Stimulated activated CD4-positive, alpha-beta T cell treated with anti-CD3 and anti-CD28 coated beads, Interleukin-12 subunit alpha, Interleukin-12 subunit beta, amount 100 ng/mL, for 48 hours (primary cell): ENCODE measurements around the gene THBS2.
"Not testable (repeated sequence)": the region's sequence is repeated elsewhere in the genome, so short reads cannot be mapped to it uniquely, and the experiment has no call there.

Experiments used
- DNase-seq, 3 donors: peaks; one replicate each; pipeline ENCODE4 v3.0.0-alpha.2; 2020; ENCODE audit warnings: low read depth in 2 of 3, low spot score in 1 of 3

THBS2 gene

DNA sequence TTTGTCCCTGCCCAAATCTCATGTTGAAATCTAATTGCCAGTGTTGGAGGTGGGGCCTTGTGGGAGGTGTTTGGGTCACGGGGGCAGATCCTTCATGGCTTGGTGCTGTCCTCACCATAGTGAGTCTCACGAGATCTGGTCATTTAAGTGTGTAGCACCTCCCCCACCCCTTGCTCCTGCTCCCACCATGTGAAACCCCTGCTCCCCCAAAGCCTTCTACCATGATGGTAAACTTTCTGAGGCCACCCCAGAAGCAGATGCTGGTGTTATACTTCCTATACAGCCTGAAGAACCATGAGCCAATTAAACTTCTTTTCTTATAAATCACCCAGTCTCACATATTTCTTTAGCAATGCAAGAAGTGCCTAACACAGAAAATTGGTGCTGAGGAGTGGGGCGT lies 19.9 kb upstream of the THBS2 start:
- no peak for DNase-seq

DNA sequence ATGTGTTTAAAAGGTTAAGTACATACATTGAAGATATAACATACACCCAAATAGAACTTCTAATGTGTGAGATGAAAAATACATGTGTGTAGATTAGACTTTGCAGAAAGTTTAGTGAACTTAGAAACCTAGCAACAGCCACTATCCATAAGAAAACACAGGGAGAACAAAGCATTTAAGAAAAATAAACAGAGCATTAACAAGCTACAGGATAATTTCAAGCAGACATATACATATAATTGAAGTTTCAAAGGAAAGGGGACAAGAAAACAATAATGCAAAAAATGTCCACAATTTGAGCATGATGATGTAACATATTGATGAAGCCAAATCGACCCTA lies 18.2 kb upstream of the THBS2 start:
- no peak for DNase-seq

DNA sequence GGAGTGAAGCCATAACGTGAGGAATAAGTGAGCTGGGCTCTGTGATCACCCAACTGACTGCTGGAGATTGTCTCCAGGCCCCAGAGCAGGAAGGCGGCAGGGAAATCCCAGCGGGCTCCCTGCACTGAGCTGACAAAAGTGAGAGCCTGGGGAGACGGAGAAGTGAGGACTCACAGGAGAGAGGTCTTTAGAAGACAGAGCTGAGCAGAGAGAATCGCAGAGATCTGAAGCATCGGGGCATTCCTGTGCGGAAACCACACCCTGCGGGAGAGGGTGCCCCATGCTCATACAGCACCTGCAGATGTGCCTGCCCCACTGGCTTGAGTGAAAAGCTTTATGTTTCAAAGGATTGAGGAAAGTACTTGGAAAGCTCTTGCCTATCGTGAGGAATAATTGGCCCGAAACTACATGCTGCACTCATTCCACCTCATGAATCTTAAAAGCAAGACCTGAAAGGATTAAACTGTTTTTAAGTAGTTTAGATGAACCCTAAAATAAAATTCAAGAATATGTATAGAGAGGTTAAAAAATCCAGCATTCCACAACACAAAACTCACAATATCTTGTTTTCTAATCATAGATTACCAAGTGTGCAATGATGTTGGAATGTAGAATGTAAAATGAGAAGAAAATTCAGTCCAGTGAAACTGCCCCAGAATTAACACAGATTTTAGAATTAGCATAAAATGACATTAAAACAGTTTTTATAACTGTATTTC lies 17.7 kb upstream of the THBS2 start:
- no peak for DNase-seq

DNA sequence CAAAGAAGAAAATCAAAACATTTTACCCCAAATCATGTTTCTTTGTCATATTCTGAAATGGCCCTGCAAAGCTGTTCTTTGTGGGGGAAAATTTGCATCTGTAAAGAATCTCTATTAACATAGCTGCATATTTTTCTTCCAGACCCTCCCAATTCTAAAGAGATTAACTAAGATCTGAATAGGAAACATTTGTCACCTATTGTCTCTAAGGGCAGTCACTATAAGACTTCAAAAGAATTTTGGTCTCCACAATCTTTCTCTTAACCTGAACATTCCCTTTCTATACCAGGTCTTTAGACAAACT lies 16.4 kb upstream of the THBS2 start:
- not testable (repeated sequence) for DNase-seq

DNA sequence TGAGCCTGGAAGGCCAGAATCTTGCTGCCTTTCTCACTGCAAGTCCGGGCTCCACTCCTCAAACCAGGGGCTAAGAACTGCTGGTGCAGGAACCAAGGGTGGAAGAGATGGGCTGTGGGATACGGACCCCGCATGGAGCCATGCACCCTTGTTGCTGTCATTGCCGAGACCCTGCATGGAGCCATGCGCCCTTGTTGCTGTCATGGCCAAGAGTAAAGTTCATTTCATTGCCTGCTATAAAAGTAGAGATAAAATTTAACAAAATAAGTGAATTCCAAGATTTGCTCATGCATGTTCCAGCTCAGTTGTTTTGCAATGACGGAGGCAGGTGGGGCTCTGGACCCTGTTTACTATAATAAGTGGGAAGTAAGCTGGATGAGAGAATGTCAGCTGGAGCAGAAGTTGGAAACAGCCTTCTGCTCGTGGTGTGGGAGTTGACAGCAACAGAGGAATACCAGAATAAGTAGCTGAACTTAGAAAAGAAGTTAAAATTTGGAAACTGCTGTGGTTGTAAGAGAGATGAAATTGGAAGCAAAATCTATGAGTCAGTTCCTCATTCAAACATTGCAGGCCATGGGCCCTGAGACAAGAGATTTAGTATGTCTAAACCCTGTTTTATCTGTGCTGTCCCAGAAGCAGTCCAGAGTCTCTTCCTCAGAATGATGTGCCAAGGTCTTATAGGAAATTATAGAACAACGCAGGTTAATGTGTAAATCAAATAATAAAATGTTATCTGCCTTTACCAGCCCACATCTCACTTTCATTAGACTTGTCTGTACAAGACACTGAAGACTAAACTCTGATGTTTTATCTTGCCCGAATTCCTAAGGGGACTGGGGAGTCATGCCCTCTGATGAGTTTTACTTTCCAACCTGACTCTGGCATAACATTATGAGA lies 15.8 kb upstream of the THBS2 start:
- DNase-seq: no peak

DNA sequence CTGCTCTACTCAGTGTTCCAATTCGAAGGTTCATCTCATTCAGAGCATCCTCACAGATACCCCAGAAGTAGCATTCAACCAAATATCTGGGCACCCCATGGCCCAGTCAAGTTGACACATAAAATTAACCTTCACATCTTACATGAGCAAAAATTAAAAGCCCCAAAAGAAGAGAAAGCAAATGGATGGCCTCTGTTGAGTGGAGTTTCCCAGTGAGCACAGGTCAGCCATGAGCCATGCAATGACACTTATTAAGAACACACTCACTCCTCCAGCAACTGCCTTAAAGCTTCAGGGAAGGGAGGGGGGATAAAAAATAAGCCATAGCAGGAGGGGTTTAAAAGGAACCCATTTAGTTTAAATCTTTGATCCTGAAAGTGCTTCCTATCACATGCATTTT lies 14.6 kb upstream of the THBS2 start:
- DNase-seq: no peak

DNA sequence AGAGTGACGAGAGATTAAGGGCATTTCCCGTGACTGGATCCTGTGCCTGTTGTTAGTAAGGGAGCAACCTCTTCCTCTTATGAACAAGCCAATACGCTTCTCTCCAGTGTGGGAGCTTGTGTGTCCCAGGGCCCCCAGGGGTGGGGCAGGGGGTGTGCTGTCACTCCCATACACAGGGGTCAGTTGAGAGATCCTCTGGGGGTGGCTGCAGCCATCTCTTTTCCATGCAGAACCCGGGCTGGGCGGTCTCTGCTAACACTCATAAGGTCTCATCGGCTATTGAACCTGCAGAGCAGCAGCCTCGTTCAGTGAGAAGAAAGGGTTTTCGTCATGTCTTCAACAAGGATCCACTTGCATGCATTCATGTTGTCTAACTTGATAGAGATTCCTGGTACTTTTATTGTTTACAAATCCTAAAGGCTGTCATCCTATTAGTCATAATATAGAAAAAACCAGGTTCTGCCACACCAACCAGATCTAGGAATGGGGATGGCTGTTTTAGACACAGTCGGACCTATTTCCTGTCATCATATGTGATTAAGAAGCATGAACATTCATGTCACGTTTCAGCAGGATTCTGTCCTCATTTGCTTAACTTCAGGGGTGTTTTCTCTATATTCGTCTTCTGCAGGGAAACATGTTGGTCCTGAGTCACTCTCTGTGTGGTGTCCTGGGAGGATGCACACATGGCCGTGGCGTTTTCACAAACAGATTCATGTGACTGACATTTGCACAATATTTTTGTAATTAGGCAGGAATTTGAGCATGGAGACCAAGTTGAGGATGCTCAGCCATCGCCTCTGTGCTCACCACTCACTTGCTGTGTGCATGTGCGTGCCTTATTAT lies 13.3 kb upstream of the THBS2 start:
- DNase-seq: no peak

DNA sequence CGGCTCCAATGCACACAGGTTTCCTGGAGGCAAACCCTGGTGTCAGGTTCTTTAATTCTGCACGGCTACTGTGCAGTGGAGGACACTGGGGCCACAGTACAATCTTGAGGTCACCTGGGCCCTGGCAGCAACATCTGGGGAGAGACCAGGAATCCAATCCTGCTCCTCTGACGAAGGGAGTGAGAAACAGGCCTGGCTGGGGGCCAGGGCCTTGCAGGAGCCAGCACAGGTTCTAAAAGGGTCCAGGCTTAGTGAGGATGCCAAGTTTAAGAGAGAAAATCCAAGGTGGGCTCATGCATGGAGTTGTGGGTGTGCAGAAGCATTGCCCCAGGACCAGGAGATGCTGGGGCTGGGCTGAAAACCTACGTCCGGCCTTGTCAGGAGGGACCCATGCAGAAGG lies 12.6 kb upstream of the THBS2 start:
- no peak for DNase-seq

DNA sequence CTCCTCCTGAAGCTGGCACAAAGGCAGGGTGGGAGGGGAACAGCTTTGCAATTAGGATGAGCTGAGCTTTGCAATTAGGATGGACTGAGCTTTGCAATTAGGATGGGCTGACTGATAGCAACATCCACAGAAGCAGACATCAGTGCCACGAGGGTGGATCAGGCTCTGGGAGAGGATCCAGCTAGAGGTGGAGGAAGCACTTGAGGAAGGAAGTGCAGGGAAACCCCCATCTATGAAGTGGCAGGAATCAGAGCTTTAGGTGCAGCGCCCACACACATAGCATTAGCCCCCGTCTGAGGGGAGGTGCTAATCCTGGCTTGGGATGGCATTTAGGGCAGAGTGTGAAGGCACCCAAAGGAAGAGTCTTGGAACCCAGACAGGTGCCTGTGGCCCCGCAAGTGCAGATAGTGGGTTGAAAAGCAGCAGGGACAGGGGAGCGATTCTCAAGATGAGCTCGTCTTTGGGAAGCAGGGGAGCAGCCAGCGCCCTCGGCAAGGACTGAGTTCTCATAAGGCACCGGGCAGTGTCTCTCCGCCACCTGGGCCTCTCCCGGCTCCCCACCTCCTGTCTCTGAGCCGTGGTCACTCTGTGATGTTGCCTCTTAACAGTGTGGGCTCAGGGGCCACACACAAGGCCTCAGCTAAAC lies 12.0 kb upstream of the THBS2 start:
- DNase-seq: no peak

DNA sequence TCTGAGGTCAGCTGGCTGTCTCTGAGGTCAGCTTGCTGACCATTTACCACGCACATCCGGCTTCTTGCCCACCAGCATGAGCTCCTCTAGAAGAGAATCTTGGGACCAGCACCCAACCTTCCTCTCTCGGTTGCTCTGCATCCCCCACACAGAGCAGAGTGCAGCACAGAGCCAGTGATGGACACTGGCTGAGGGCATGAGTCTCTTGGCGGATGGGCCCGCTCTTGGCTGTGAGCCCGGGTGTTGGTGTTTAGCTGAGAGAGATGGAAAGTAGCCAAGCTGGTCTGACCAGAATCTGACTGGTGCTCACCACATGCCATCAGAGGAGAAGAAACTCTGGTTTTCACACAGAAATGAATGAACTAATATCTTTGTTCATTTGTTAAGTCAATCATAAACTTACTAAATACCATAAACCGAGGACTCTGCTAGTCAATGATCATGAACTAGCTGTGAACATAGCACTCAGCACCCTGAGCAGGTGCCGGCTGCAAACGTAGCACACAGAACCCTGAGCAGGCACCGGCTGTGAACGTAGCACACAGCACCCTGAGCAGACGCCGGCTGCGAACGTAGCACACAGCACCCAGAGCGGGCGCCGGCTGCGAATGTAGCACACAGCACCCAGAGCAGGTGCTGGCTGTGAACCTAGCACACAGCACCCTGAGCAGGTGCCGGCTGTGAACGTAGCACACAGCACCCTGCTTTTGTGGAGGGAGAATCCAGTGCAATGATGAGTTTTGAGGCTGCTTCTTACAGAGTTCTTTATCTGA lies 10.4 kb upstream of the THBS2 start:
- no peak for DNase-seq

DNA sequence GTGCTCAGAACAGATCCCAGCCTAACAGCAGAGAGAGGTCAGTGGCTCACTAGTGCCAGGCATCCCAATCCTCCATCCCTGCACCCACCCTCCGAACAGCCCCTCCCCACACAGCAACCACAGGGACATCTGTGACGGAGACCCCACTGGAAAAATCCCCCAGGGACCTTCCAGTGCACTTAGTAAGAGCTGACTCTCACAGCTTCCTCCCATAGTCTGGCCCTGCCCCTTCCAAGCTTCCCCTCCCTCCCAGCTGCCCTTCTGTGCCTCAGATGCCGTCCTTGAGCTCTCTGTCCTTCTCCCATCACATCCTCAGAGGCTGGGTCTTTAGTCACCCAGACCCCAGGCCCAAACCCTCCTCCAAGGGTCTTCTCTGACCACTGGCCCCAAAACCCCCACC lies 9.7 kb upstream of the THBS2 start:
- DNase-seq: no peak

DNA sequence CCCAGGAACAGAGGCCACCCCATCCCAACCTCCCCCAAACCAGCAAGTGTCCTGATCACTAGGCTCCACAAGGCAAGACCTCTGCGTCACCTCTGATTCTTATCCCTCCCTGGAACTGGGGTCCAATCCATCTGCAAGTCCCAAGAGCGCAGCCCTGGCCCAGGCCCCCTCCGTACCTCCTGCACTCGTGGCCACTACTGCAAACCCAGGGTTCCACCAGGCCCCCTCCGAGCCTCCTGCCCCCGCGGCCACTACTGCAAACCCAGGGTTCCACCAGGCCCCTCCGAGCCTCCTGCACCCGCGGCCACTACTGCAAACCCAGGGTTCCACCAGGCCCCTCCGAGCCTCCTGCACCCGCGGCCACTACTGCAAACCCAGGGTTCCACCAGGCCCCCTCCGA lies 9.0 kb upstream of the THBS2 start:
- DNase-seq: not testable (repeated sequence)

DNA sequence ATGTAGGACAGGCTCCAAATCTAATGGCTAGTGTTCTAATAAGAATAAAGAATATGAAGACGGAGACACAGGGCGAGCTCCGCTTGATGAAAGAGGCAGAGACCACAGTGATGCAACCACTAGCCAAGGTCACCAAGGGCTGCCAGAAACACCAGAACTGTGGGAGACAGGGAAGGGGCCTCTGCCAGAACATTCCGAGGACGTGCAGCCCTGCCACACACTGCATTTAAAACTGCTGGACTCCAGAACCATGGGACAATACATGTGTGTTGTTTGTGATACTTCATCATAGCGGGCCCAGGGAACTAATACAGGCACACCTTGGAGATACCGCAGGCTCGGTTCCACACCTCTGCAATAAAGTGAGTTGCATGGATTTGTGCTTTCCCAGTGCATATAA lies 2.9 kb upstream of the THBS2 start:
- no peak for DNase-seq

DNA sequence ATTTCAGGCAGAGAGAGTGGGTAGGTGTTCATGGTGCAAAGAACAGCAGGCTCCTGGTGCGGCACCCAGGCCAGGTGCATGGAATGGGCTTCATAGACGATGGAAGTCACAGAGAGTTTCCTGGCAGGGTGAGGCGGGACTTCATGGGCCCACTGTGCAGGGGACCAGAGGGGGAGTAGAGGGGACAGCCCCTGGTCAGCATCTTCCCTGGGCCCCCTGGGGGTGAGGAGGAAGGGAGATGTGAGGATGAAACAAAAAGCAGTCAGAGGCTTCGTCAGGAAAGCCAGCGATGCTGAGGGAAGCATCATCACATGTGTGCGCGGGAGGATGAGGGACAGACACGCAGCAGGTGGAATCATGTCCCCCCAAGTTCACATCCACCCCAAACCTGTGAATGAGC lies 2.4 kb upstream of the THBS2 start:
- DNase-seq: no peak

DNA sequence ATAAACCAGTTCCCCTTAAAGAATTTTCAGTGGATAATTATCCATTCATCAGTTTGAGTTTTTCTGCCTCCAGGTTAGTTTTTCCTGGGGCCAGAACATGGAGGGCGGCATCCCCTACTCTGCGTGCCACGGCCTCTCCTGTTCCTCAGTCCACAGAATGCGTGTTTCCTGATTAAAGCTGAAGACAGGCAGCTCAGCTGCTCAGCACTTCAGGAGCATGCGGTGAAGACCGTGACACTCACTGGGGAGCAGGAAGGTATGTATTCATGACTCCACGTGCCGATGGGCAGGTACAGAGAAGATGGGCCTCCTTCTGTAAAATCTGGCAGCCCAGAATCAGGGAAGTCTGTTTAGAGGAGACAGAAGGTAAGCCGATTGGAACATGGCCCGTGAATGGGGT lies 2.0 kb upstream of the THBS2 start:
- DNase-seq: no peak

DNA sequence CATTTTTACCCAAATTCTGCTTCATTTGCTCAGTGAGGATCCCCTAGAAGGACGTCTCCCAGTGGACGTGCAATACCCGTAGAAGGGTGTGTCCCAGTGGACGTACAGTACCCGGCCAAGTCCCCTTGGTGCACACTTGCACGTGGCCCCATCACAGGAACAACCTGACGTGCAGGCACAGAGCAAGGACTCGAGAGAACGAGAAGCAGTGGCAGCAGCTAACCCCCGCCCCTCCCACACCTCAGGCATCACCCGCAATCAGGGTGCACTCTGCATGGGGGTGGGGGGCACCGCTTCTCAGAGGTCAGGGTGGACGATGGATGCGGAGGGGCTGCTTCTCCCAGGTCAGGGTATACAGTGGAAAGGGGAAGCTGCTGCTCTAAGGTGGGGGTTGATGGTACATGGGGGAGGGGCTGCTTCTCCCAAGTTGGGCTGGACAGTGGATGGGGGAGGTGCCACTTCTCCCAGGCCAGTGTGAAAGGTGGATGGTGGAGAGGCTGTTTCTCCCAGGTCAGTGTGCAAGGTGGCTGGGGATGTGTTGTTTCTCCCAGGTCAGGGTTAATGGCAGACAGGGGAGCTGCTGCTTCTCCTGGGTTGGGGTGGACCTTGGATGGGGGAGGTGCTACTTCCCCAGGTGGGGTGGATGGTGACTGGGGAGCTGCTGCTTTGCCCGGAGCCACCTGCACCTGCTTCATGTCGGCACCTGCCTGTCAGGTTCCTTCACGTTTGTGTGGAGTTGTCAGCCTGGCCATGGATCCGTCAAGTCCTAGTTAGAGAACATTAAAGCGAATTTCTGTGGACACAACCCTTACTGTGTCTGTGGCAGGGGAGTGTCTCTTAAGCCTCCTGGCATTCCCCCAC lies 1.0 kb upstream of the THBS2 start:
- no peak for DNase-seq

DNA sequence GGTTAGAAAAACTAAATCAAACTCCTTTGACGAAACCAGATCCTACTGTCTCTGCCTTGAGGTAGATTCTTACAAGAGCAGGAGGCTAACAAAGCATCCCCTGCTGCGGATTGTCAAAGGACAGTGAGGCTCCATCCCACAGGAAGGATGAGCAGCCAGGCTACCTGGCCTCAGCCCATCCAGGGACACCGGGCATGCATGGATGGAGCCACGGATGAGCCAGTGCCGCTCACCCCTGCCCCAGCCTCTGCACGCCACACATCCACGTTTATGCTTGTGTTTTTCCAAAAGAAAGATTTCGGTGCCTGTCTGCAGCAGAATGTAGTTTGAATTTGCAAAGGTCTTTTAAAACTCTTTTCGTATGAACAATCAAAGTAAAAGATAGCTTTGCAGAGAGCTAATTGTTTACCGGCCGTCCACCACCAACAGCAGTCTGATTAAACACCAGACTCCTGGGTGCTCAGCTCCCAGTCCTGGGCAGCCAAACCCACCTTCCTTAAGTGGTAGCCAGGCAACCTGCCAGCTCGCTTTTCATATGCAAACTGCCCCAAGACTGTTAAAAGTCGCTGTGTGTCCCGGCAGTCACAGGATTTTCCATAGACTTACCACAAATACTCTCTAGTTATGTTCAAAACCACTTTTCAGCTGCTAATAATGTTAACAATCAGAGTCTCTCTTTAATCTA lies 999 bp downstream of the THBS2 start:
- no peak for DNase-seq

DNA sequence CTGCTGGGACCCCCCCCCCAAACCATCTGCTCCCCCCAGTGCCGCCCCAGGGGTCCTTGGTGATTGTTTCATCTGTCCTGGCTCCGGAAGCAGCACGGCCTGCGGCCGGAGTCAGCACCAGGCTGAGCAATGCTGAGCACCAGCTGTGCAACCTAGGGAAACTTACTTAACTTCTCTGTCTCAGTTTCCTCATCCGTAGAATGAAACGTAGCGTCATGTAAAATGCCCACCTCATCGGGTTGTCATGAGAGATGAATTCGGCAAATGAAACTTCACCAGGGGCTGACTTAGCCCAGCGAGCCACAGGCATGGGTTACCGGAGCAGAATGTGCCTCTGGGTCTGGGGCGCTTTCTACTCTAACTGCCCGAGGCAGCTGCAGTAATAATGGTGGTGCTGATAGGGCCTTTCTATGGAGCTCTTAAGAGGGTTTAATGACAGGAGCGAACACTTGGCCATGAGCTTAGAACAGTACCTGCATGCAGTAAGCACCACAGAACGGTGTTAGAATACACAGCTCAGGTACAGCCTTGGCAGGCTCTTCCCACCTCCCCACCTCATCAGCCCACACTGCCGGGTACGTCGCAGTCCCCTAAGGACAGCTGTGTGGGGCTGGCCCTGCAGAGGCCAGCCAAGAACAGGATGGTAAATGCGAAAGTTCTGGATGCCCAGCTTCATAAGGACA lies 1.7 kb downstream of the THBS2 start:
- DNase-seq: no peak

DNA sequence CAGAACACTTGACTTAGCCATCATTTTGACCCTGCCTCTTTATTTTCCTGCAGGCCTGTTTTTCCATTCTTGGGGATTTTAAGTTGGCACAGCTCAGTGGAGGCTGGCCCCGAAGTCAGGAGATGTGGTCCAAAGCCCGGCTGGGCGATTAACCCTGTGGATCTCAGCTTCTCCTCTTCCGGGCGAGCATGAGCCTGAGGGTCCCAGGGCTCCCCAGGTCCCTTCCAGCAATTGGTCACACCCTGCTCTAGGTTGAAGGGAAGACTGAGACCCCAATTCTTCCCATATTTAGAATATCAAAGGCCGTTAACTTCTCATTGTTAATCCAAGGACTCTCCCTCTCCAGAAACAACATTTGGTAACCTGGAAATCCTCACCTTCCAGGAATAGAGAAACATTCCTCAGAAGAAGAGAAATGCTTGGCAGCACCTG lies 2.3 kb downstream of the THBS2 start:
- DNase-seq: no peak
